ENCODE measurements around the gene SHANK3.
A peak's percentile ranks its signal among the peaks of the same experiment; 100 is the strongest.
"Not testable (repeated sequence)": the region's sequence is repeated elsewhere in the genome, so short reads cannot be mapped to it uniquely, and the experiment has no call there.

SHANK3 gene

DNA sequence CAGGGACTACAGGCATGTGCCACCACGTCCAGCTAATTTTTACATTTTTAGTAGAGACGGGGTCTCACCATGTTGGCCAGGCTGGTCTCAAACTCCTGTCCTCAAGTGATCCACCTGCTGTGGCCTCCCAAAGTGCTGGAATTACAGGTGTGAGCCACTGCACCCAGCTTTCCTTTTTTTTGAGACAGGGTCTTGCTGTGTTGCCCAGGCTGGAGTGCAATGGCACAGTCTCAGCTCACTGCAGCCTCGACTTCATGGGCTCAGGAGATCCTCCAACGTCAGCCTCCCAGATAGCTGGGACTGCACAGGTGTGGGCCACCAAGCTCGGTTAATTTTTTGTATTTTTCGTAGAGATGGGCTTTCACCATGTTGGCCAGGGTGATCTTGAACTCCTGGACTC, 18.0 kb upstream of the SHANK3 start:
- DNase-seq = not testable (repeated sequence)

DNA sequence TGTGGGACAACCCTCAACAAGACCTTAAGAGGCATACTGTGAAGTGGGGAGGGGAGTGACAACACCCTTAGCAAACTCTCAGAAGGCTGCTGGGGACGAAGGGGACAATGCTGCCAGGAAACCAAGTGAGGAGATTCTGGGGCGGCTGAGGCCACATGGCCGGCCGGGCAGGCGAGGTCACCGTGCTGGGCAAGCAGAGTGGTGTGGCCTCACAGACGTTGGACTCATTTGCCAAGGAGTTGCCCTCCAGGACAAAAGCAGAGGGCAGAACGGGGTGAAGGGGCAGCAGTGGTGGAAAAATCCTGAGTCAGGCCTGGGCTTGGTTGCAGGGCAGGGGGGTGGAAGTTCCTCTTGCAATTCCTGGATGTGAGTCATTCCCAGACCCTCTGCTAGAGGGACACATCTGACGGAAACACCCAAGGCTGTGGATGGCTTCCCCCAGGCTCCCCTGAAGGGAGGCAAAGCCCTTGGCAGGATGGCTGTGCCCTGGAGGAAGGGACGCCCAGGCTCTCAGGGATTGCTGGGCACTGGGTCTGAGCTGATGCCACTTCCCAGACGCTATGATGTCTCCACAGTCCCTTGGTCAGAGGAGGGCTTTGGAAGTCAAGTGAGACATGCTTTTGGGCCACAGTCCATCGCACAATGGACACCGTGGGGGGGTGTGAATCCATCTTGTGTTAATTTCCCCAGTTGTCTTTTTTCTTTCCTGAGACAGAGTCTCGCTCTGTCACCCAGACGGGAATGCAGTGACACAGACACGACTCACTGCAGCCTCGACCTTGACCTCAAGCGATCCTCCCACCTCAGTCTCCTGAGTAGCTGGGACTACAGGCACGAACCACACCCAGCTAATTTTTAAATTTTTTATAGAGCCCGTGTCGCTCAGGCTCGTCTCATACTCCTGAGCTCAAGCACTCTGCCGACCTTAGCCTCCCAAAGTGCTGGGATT, 16.2 kb upstream of the SHANK3 start:
- DNase-seq = no peak

- DNase-seq = no peak
These were observed 14.7 kb upstream of the SHANK3 start for GRCh38 chr22:50657925-50658324.

- not testable (repeated sequence) for DNase-seq
These were observed 12.9 kb upstream of the SHANK3 start for GRCh38 chr22:50659711-50660110.

DNA sequence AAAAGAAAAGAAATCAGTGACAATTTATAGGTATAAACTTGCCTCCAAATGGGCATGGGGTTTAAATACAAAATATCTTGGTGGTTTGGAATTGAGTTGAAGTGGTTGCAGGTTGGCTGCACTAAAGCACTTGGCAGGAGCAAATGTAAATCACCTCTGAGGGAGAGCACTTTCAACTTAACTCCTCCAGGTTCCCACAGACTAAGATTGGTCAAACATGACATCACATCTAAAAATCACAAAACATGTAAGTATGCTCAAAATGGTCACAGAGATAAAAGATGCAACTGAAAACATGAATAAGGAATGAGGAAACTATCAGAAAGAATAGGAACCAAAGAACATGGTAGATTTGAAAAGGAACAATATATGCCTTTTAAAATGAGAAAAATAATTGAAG, 12.3 kb upstream of the SHANK3 start:
- DNase-seq = no peak

DNA sequence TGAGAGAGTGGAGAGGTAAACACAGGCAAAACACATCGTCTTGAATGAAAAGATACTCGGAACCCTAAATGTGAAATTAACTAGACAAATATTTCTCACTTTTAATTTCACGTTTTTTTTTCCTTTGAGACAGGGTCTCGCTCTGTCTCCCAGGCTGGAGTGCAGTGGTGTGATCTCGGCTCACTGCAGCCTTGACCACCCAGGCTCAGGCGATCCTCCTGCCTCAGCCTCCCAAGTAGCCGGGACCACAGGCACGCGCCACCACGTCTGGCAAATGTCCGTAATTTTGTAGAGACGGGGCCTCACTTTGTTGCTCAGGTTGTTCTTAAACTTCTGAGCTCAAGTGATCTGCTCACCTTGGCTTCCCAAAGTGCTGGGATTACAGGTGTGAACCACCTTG, 7.4 kb upstream of the SHANK3 start:
- DNase-seq = no peak

GRCh38 chr22:50665738-50666137, 6.9 kb upstream of the SHANK3 start:
- no peak for DNase-seq

DNA sequence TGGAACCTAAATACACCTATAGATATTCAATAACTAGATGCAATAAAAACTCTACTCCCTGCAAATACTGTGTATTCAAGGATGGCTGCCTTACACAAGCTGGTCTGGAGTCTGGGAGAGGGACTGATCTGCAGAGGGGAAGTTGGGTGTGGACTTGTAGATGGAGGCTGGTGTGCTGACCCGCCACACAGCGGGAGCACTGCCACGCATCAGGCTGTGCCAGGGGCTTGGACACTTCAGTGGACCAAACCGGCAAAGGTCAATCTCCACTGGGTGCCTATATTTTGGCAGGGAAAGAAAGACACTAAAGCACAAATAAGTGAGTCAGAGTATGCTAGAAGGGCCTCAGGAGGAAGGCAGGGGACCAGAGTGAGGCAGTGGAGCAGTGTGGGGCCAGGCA, 2.1 kb upstream of the SHANK3 start:
- DNase-seq = no peak

- DNase-seq = no peak
These were observed 1.6 kb upstream of the SHANK3 start for GRCh38 chr22:50670914-50671538.

GRCh38 chr22:50671641-50672040, 982 bp upstream of the SHANK3 start:
- DNase-seq = no peak

DNA sequence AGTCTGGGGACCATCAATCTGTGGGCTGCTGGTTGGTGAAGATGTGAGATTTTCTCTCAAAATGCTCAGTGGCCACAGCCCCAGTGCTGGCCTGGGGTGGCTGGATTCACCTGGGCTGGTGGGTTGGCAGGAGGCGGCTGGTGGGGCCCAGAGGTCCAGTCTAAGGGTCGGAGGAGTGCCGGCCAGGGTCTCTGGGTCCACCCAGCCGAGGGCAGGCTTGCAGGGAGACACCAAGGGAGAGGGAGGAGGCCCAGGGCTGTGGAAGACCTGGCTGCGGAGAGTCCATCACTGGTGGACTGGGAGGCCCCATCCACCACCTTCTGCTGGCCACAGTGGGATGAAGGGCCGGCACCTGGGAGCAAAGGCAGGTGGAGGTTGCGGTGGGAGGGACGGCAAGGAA, 582 bp upstream of the SHANK3 start:
- no peak for DNase-seq

DNA sequence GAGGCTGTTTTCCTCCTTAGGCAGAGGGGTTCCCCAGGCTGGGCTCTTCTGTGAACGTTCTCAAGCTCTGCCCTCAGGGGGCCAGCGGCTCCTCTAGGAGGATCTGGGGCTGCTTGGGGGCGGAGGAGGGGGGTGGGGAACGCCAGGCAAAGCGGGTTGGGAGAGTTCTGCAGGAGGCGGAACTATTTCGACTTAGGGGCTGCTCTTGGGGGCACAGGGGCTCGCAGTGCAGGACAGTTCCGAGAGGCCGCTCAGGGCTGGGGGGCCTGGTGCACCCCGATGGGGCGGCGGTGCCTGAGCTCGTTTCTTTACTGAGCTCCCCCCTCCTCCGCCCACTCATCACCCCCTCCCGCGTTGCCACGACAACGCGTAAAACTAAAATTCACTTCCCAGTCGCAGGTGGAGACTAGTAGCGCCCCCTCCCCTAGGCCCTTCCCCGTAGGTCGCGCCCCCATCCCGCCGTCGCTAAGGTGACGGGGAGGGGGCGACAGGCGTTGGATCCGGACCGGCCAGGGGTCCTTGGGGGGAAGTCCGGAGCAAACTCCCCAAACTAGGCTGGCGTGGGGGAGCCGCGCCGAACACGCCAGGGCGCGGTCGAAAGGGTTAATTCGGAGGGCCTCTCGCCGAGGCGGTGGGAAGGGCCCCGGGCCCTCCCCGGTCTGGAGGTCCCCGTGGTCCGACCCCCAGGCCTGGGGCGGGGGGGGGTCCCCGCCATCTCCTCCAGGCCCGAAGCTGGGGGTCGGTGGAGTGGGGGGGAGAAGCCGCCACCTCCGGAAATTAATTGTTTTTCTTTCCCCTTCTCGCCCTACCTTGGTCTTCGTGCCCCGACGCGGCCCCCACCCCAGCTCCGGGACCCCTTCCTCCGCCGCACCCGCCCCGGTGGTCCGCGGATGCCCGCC, 857 bp downstream of the SHANK3 start:
- DNase-seq = no peak

GRCh38 chr22:50674130-50674500, 1.5 kb downstream of the SHANK3 start:
- DNase-seq = no peak

- peak in 1 of 5 experiments; percentile 20 for DNase-seq
These were observed 2.3 kb downstream of the SHANK3 start for GRCh38 chr22:50674606-50675552.

GRCh38 chr22:50675553-50676179, 3.0 kb downstream of the SHANK3 start:
- DNase-seq = no peak

- no peak for DNase-seq
These were observed 3.6 kb downstream of the SHANK3 start for GRCh38 chr22:50676180-50676636.

DNA sequence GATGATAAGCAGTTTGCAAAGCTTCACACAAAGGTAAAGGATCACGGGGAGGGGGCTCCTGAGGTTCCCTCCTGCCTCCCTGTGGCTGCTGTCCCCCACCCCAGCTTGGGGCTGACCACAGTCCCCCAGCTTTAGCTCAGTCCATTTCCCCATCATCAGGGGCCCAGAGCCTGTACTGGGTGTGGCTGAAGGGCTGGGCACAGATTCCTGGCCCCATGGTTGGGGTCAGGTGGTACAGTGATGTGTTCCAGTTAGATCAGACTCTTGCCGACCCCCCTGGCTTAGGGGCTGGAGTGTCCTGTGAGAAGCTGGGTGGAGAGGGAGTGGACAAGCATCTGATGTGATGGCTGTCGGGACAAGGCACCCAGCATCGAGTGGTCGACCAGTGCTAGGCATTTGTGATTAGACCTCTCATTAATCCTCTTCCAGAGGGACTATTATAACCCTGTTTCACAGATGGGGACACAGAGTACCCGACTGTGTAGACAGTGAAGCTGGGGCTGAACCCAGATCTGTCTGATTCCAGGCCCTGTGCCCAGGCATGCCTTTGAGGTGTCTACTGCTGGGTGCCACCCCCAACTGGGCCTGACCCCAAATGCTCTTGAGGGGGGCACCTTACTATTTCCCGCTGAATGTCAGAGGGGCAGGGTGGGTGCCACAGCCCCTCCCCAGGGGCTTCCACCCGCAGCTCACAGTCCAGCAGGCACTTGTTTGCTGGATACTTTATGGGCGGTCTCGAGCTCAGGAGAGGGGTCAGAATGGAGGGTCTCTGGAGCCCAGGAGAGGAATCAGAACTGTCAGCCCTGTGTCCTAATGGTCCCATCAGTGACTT, 4.3 kb downstream of the SHANK3 start:
- no peak for DNase-seq

DNA sequence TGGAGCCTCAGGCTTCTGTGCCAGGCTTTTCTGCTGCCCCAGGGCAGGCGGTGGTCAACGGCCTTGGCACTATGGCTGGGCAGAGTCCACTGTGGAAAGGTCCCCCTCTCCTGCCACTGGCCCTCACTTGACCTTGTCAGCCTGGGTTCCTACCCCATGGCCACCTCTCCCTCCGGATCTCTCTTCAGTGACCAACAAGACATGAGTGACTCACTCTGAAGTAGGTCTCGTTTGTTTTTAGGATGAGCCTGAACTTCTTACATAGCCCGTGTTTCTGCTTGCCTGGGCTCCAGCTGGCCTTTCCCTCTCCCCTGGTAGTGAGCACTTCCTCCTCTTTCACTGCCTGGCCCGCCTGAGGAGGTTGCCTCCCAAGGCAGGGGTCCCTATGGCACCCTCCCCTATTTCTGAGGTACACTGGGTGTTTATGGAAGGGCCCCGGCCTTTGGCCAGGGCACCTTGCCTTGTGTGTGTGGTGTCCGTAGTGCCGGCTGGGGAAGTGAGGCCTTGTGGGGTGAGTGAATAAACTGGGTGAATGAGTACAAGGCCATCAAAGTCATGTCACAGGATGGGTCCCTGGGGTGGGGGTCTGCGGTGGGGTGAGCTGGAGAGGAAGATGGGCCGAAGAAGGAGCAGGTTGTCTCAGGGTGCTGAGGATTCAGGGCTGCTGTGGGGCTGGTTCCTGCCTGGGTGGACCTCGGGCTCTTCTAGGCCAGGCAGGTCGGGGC, 5.0 kb downstream of the SHANK3 start:
- DNase-seq = no peak

- no peak for DNase-seq
These were observed 5.6 kb downstream of the SHANK3 start for GRCh38 chr22:50678218-50678650.

Data from T-helper 2 cell (primary cell).